HFF-Myc (cell line): ENCODE results near the gene ALG12.

Source experiments
- DNase-seq: peaks from one replicate; pipeline ENCODE4 v3.0.0-alpha.2; 2011; ENCODE audit warnings: low read depth; ENCODE audit errors: extremely low read depth
- H3K4me3 ChIP-seq: replicated peaks from 2 replicates; pipeline ENCODE4 v1.5.1; 2011; ENCODE audit warnings: low read depth, mild to moderate bottlenecking, control low read depth, low read length
- CTCF ChIP-seq: IDR thresholded peaks from 2 replicates; pipeline ENCODE4 v1.5.1; 2012; ENCODE audit warnings: mild to moderate bottlenecking, low read depth, low read length, control low read depth; ENCODE audit errors: missing control alignments

The ALG12 gene

GRCh38 chr22:49914256-49914655 lies 4.0 kb downstream of the ALG12 start:
- no peak for TF ChIP-seq CTCF
- no peak for DNase-seq
- H3K4me3 ChIP-seq = no peak overlapping the region

GRCh38 chr22:49913446-49913845 lies 4.8 kb downstream of the ALG12 start:
- no peak for DNase-seq
- no peak for TF ChIP-seq CTCF
- H3K4me3 ChIP-seq = no peak overlapping the region

GRCh38 chr22:49913026-49913425 lies 5.2 kb downstream of the ALG12 start:
- no peak for TF ChIP-seq CTCF
- H3K4me3 ChIP-seq = no peak overlapping the region
- no peak for DNase-seq

GRCh38 chr22:49911881-49912625 lies 6.2 kb downstream of the ALG12 start:
- TF ChIP-seq CTCF = no peak
- no peak for DNase-seq
- no peak overlapping the region for H3K4me3 ChIP-seq

- H3K4me3 ChIP-seq = no peak overlapping the region
- TF ChIP-seq CTCF = no peak
- no peak for DNase-seq
Observed at GRCh38 chr22:49910229-49911155, 7.7 kb downstream of the ALG12 start.

GRCh38 chr22:49909476-49910205 lies 8.6 kb downstream of the ALG12 start:
- TF ChIP-seq CTCF = no peak

More at GRCh38 chr22:49909476-49910205, 8.6 kb downstream of the ALG12 start:
- no peak overlapping the region for H3K4me3 ChIP-seq
- no peak for DNase-seq
